RWPE1 (cell line): ENCODE measurements around the gene MIGA1.
A peak's percentile ranks its signal among the peaks of the same experiment; 100 is the strongest.
"Not testable (repeated sequence)": the region's sequence is repeated elsewhere in the genome, so short reads cannot be mapped to it uniquely, and the experiment has no call there.

Experiments used
- CTCF ChIA-PET: fragments of 350-600 bp; sonication (Branson Sonifier 250); formaldehyde crosslinking; extraction: SDS; loops from one replicate; lab custom pipeline; 2021; lab: Yijun Ruan, JAX
- POLR2A ChIA-PET: fragments of 400-600 bp; formaldehyde crosslinking; extraction: SDS; loops from one replicate; lab custom pipeline; 2020; ENCODE audit warnings: antibody characterized with exemption; ENCODE audit not compliant: low non-redundant PET; lab: Yijun Ruan, JAX
- DNase-seq: peaks from one replicate; pipeline ENCODE4 v3.0.0; 2012; ENCODE audit warnings: low spot score
- H3K27ac ChIP-seq: fragments of 450-650 bp; 2 replicates; pipeline ENCODE4 v1.5.1; 2017
- TF ChIP-seq, protein P1 (sequence below): fragments of 450-650 bp; conservative IDR thresholded peaks from 2 replicates; pipeline ENCODE4 v1.5.1; 2017; ENCODE audit warnings: low read depth, mild to moderate bottlenecking

Gene MIGA1

DNA sequence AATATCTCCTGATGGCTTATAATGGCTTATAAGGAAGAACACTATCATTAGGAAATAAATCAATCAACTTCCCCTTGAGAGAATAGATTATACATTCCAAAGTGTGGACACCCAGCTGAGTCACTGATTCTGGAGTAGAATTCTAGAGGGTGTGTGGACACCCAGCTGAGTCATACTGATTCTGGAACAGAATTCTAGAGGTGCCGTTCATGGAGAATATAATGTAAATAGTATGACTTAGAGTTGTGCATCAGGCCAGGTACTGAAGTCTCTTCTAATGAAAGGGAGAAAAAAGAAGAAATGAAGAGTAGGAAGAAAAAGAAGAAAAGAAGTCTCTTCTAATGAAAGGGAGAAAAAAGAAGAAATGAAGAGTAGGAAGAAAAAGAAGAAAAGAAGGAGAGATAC, 17.4 kb upstream of the MIGA1 start:
- POLR2A ChIA-PET, result no interaction called here

DNA sequence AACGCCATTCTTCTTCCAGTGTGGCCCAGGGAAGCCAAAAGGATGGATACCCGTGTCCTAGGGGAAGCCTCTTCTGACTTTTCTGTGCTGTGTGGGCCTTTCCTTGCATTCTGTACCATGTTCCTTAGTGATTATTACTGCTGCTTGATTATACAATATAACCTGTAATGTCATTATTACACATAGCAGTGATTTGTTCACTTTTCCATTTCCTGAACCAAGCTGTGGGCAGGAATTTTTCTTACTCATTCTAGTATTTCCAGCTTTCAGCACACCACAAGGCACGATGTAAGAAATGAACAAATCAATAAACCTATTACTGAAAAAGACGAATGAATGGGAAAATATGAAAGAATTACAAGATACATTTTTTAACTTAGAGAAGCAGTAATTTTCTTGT, 11.4 kb upstream of the MIGA1 start:
- no peak for DNase-seq
- TF ChIP-seq, protein P1, sequence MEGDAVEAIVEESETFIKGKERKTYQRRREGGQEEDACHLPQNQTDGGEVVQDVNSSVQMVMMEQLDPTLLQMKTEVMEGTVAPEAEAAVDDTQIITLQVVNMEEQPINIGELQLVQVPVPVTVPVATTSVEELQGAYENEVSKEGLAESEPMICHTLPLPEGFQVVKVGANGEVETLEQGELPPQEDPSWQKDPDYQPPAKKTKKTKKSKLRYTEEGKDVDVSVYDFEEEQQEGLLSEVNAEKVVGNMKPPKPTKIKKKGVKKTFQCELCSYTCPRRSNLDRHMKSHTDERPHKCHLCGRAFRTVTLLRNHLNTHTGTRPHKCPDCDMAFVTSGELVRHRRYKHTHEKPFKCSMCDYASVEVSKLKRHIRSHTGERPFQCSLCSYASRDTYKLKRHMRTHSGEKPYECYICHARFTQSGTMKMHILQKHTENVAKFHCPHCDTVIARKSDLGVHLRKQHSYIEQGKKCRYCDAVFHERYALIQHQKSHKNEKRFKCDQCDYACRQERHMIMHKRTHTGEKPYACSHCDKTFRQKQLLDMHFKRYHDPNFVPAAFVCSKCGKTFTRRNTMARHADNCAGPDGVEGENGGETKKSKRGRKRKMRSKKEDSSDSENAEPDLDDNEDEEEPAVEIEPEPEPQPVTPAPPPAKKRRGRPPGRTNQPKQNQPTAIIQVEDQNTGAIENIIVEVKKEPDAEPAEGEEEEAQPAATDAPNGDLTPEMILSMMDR, result no peak
- CTCF ChIA-PET, result interaction anchor here (0.6 kb wide), 1 partner anchor 86 kb away, joined by 3 read pairs; no protein-coding TSS in a partner anchor
- POLR2A ChIA-PET, result interaction anchor here (0.6 to 0.8 kb wide), 2 partner anchors 9 to 172 kb away, joined by 6 to 7 read pairs; no protein-coding TSS in a partner anchor
- H3K27ac ChIP-seq, result no peak overlapping the region

More for the DNA sequence above, 17.4 kb upstream of the MIGA1 start:
- TF ChIP-seq, protein P1, result no peak
- CTCF ChIA-PET, result no interaction called here
- H3K27ac ChIP-seq, result no peak overlapping the region
- peak; percentile 58 for DNase-seq

GRCh38 chr1:77776007-77776700, 3.3 kb upstream of the MIGA1 start:
- ChIA-PET POLR2A (no interaction called here), CTCF (no interaction called here)
- TF ChIP-seq, protein P1, result no peak
- no peak for DNase-seq
- H3K27ac ChIP-seq, result no peak overlapping the region

DNA sequence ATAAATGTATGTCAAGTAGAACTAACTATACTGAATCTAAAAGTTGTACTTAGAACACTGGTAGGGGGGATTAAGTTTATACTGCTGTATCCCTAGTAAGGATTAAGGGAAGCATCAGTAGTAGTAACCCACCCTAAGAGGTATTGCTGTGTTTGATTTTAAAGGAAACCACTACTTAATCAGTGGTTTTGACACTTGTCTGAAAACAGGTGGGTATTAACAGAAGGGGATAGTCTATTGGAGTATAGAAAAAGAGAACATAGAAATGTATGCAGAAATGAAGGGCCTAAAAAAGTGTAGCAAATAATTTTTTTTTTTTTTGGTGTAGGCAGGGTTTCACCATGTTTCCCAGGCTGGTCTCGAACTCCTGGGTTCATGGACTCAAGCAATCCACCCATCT, 2.2 kb downstream of the MIGA1 start:
- H3K27ac ChIP-seq, result no peak overlapping the region
- DNase-seq, result no peak
- ChIA-PET POLR2A (no interaction called here), CTCF (no interaction called here)
- TF ChIP-seq, protein P1, result no peak

DNA sequence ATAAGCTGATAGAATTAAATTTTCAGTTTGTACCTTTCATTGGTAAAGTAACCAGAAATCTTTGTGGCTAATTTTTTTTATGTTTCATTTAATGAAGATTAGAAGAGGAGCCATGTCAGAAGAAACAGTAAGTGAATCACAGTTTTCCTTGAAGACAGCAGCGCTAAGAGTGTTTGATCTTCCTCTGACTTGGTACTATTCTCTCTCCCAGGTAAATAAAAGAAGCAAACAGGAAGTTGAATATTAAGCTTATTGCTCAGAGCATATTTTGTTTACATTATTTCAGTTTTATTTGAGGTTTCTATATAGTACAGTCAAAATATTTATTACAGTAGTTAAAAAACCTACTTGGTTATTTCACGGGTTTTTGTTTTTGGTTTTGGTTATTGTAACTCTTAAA, 3.7 kb downstream of the MIGA1 start:
- ChIA-PET CTCF (interaction anchor here (0.6 to 0.8 kb wide), 4 partner anchors 23 to 564 kb away, joined by 3 to 5 read pairs (median 3); partner anchors contain the start of gene PIGK), POLR2A (no interaction called here)
- H3K27ac ChIP-seq, result no peak overlapping the region
- TF ChIP-seq, protein P1, result no peak
- DNase-seq, result no peak

DNA sequence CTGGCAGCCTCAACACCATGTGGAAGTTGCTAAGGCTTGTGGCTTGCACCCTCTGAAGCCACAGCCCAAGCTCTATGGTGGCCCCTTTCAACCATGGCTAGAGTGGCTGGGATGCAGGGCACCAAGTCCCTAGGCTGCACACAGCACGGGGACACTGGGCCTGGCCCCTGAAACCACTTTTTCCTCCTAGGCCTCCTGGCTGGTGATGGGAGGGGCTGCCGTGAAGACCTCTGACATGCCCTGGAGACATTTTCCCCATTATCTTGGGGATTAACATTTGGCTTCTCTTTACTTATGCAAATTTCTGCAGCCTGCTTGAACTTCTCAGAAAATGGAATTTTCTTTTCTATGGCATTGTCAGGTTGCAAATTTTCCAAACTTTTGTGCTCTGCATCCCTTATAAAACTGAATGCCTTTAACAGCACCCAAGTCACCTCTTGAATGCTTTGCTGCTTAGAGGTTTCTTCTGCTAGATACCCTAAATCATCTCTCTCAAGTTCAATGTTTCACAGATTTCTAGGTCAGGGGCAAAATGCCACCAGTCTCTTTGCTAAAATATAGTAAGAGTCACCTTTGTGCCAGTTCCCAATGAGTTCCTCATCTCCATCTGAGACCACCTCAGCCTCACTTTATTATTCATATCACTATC, 6.8 kb downstream of the MIGA1 start:
- POLR2A ChIA-PET, H3K27ac ChIP-seq, DNase-seq, CTCF ChIA-PET: not testable (repeated sequence)

- H3K27ac ChIP-seq, result no peak overlapping the region
- TF ChIP-seq, protein P1, result no peak
- CTCF ChIA-PET, result no interaction called here
- DNase-seq, result no peak
- POLR2A ChIA-PET, result no interaction called here
Observed at GRCh38 chr1:77794550-77794949, 15.1 kb downstream of the MIGA1 start.
